A673 (cell line): ENCODE data around the gene PCDHGA12. TPM values are rescaled to one million over a fixed set of nuclear protein-coding genes. Genes with fewer than 3 reads are reported as not detected.
"Not testable (repeated sequence)": the region's sequence is repeated elsewhere in the genome, so short reads cannot be mapped to it uniquely, and the experiment has no call there.

Source experiments
- BruUV-seq: library from RNA; stranded (reverse); fragments of 400-500 nt; replicated peaks from 2 replicates; lab custom pipeline; 2021; lab: Mats Ljungman, UMichigan
- CTCF ChIA-PET: fragments of 300-600 bp; sonication (Branson Sonifier 250); formaldehyde crosslinking; loops from one replicate; lab custom pipeline; 2022; ENCODE audit warnings: antibody characterized with exemption; lab: Charles Lee
- POLR2A ChIA-PET: fragments of 300-600 bp; sonication (Branson Sonifier 250); formaldehyde crosslinking; loops from one replicate; lab custom pipeline; 2022; ENCODE audit warnings: antibody characterized with exemption; ENCODE audit not compliant: low non-redundant PET; lab: Charles Lee
- DNase-seq: peaks from one replicate; pipeline ENCODE4 v3.0.0-alpha.2; 2015; ENCODE audit warnings: low spot score
- H3K27ac ChIP-seq: fragments of 200-600 bp; sonication (generic); 2 replicates; pipeline ENCODE4 v1.5.1; 2016; ENCODE audit warnings: mixed run types, low read depth, mild to moderate bottlenecking, mixed read lengths, antibody characterized with exemption, low read length; ENCODE audit not compliant: poor library complexity, severe bottlenecking
- H3K27me3 ChIP-seq: fragments of 200-600 bp; sonication (generic); replicated peaks from 2 replicates; pipeline ENCODE4 v1.6.1; 2017; ENCODE audit warnings: mixed run types, low read depth, mild to moderate bottlenecking, mixed read lengths, antibody characterized with exemption, low read length; ENCODE audit not compliant: insufficient read depth, poor library complexity
- H3K36me3 ChIP-seq: fragments of 200-600 bp; sonication (generic); 2 replicates; pipeline ENCODE4 v1.6.1; 2016; ENCODE audit warnings: mixed run types, mild to moderate bottlenecking, mixed read lengths, antibody characterized with exemption, low read length; ENCODE audit not compliant: insufficient read depth, poor library complexity, severe bottlenecking
- H3K4me1 ChIP-seq: fragments of 200-600 bp; sonication (generic); 2 replicates; pipeline ENCODE4 v1.6.1; 2017; ENCODE audit warnings: mixed run types, mild to moderate bottlenecking, mixed read lengths, antibody characterized with exemption, low read length; ENCODE audit not compliant: insufficient read depth, poor library complexity, severe bottlenecking
- H3K4me3 ChIP-seq: fragments of 200-600 bp; sonication (generic); 2 replicates; pipeline ENCODE4 v1.5.1; 2016; ENCODE audit warnings: low read depth, mixed run types, mild to moderate bottlenecking, mixed read lengths, low read length; ENCODE audit not compliant: poor library complexity, severe bottlenecking
- H3K9me3 ChIP-seq: fragments of 200-600 bp; sonication (generic); 2 replicates; pipeline ENCODE4 v1.6.1; 2016; ENCODE audit warnings: mixed run types, low read depth, mild to moderate bottlenecking, mixed read lengths, antibody characterized with exemption, low read length; ENCODE audit not compliant: poor library complexity, severe bottlenecking
- CTCF ChIP-seq: fragments of 300-800, 200-600 bp; sonication (generic); conservative IDR thresholded peaks from 2 replicates; pipeline ENCODE4 v1.5.1; 2017; ENCODE audit warnings: low read depth, mild to moderate bottlenecking, antibody characterized with exemption, low read length, moderate library complexity, mixed read lengths
- EZH2 ChIP-seq: fragments of 200-600 bp; sonication (generic); IDR thresholded peaks from 2 replicates; pipeline ENCODE4 v1.6.1; 2017; ENCODE audit warnings: borderline replicate concordance, low read depth, mild to moderate bottlenecking, mixed read lengths, antibody characterized with exemption, low read length; ENCODE audit not compliant: poor library complexity, severe bottlenecking
- intact Hi-C: fragments of 100-400 bp; cut with micrococcal nuclease; formaldehyde crosslinking; loops from one replicate; pipeline ENCODE4 v1.10.0; 2022; ENCODE audit not compliant: unreplicated experiment
- total RNA-seq: library from RNA; stranded (reverse); gene quantifications from 2 replicates; pipeline ENCODE4 v1.2.3, GENCODE V29; 2021

The PCDHGA12 gene
- total RNA-seq, 1 experiment from 2014 or later, result 3.5 TPM

- H3K27me3 ChIP-seq, BruUV-seq, POLR2A ChIA-PET, H3K4me1 ChIP-seq: not testable (repeated sequence)
- peak; percentile 66 for DNase-seq
- CTCF ChIA-PET, result interaction anchor here (1.2 to 1.5 kb wide), 3 partner anchors 160 to 174 kb away, joined by 3 to 7 read pairs (median 5); partner anchors contain the start of gene PCDHB14
- peak within 1 kb of the TSS; percentile 37 for H3K27ac ChIP-seq
- intact Hi-C loops, result loop anchor here (5.0 kb wide), 1 partner anchor 124 kb away; no protein-coding TSS in a partner anchor
- TF ChIP-seq CTCF, result peak; percentile 62
- peaks cover 27% of the 10 kb centered on the region for H3K36me3 ChIP-seq
- peak within 1 kb of the TSS; percentile 39 for H3K4me3 ChIP-seq
- peaks cover 53% of the 10 kb centered on the region for H3K9me3 ChIP-seq
These were observed 32.4 kb upstream of the PCDHGA12 start, which contains the start of gene PCDHGB5 for GRCh38 chr5:141397756-141398551. Gene PCDHGB5 (plus strand): TSS chr5:141397947. CDS start chr5:141398128, 181 bp downstream.

- POLR2A ChIA-PET, result no interaction called here
- BruUV-seq, result TSS peak; percentile 53
- H3K4me3 ChIP-seq, result no peak overlapping the region
- intact Hi-C loops, result loop anchor here (5.0 kb wide), 1 partner anchor 124 kb away; no protein-coding TSS in a partner anchor
- H3K27me3 ChIP-seq, result no peaks in the 10 kb centered on the region
- H3K4me1 ChIP-seq, result no peaks in the 10 kb centered on the region
- DNase-seq, result no peak
- H3K27ac ChIP-seq, result no peak overlapping the region
- H3K9me3 ChIP-seq, result peaks cover 54% of the 10 kb centered on the region
- peaks cover 31% of the 10 kb centered on the region for H3K36me3 ChIP-seq
- CTCF ChIA-PET, result interaction anchor here (1.5 kb wide), 2 partner anchors 159 to 175 kb away, joined by 5 to 7 read pairs; partner anchors contain the start of gene PCDHB14
- no peak for TF ChIP-seq CTCF
- no peak for TF ChIP-seq EZH2
These were observed 31.7 kb upstream of the PCDHGA12 start for GRCh38 chr5:141398608-141399007.

GRCh38 chr5:141399555-141400258 lies 30.6 kb upstream of the PCDHGA12 start:
- ChIA-PET CTCF (no interaction called here), POLR2A (no interaction called here)
- intact Hi-C loops, result loop anchor here (5.0 kb wide), 1 partner anchor 123 kb away; no protein-coding TSS in a partner anchor

More at GRCh38 chr5:141399555-141400258, 30.6 kb upstream of the PCDHGA12 start:
- Histone ChIP-seq H3K4me1 (no peaks in the 10 kb centered on the region), H3K9me3 (peaks cover 62% of the 10 kb centered on the region), H3K36me3 (peaks cover 32% of the 10 kb centered on the region), H3K4me3 (no peak overlapping the region), H3K27me3 (no peaks in the 10 kb centered on the region), H3K27ac (no peak overlapping the region)
- DNase-seq, result no peak
- BruUV-seq, result no TSS peak
- TF ChIP-seq EZH2 (no peak), CTCF (no peak)
